Liver (tissue), 9 donors: Measurements from ENCODE around the gene ARF1. TPM values are rescaled to one million over a fixed set of nuclear protein-coding genes. Genes with fewer than 3 reads are reported as not detected.

Source experiments
- DNase-seq: peaks from one replicate; pipeline ENCODE4 v3.0.0-alpha.2; 2017; ENCODE audit warnings: low spot score
- H3K27ac ChIP-seq, 2 donors: one replicate each; pipeline ENCODE4 v1.7.0; 2013; ENCODE audit warnings: inconsistent platforms in 2 of 2, low read length in 2 of 2, control low read depth in 1 of 2, low read depth in 1 of 2, mild to moderate bottlenecking in 1 of 2
- H3K27me3 ChIP-seq, 4 donors: one replicate each; pipeline versions ENCODE4 v1.6.1 to v1.7.0; 2013; ENCODE audit warnings: low read length in 3 of 4, inconsistent platforms in 1 of 4, mild to moderate bottlenecking in 1 of 4, moderate library complexity in 1 of 4; ENCODE audit not compliant: control insufficient read depth in 4 of 4, insufficient read depth in 4 of 4
- H3K36me3 ChIP-seq, 4 donors: one replicate each; pipeline versions ENCODE4 v1.6.1 to v1.7.0; 2013; ENCODE audit warnings: low read length in 3 of 4, mild to moderate bottlenecking in 3 of 4, low read depth in 1 of 4, moderate library complexity in 1 of 4; ENCODE audit not compliant: control insufficient read depth in 4 of 4, insufficient read depth in 3 of 4
- H3K4me1 ChIP-seq, 4 donors: one replicate each; pipeline versions ENCODE4 v1.6.1 to v1.7.0; 2013; ENCODE audit warnings: low read length in 3 of 4, mild to moderate bottlenecking in 3 of 4, moderate library complexity in 1 of 4; ENCODE audit not compliant: control insufficient read depth in 4 of 4, insufficient read depth in 4 of 4
- H3K4me3 ChIP-seq, 3 donors: one replicate each; pipeline versions ENCODE4 v1.6.1 to v1.7.0; 2013; ENCODE audit warnings: low read length in 3 of 3, control low read depth in 1 of 3, low read depth in 1 of 3, mild to moderate bottlenecking in 1 of 3
- H3K9ac ChIP-seq, 2 donors: one replicate each; pipeline ENCODE4 v1.7.0; 2013; ENCODE audit warnings: low read length in 2 of 2, mild to moderate bottlenecking in 2 of 2, moderate library complexity in 2 of 2, control low read depth in 1 of 2, low read depth in 1 of 2
- H3K9me3 ChIP-seq, 4 donors: one replicate each; pipeline versions ENCODE4 v1.6.1 to v1.7.0; 2013; ENCODE audit warnings: low read length in 3 of 4; ENCODE audit not compliant: control insufficient read depth in 4 of 4
- ATF3 ChIP-seq: IDR thresholded peaks from 2 replicates; pipeline ENCODE4 v1.6.1; 2016; ENCODE audit warnings: antibody characterized with exemption
- EGR1 ChIP-seq, 2 donors: IDR thresholded peaks; 2 replicates each; pipeline ENCODE4 v1.6.1; 2016 to 2018; ENCODE audit warnings: antibody characterized with exemption in 2 of 2, low read depth in 2 of 2
- FOXA1 ChIP-seq: IDR thresholded peaks from 2 replicates; pipeline ENCODE4 v1.6.1; 2016; ENCODE audit warnings: antibody characterized with exemption
- FOXA2 ChIP-seq: IDR thresholded peaks from 2 replicates; pipeline ENCODE4 v1.6.1; 2016; ENCODE audit warnings: antibody characterized with exemption
- HNF4G ChIP-seq: IDR thresholded peaks from 2 replicates; pipeline ENCODE4 v1.6.1; 2016; ENCODE audit warnings: antibody characterized with exemption
- JUND ChIP-seq, 2 donors: IDR thresholded peaks; 2 replicates each; pipeline ENCODE4 v1.6.1; 2016; ENCODE audit warnings: antibody characterized with exemption in 2 of 2
- MAX ChIP-seq: IDR thresholded peaks from 2 replicates; pipeline ENCODE4 v1.6.1; 2016; ENCODE audit warnings: antibody characterized with exemption
- NR2F2 ChIP-seq: IDR thresholded peaks from 2 replicates; pipeline ENCODE4 v1.6.1; 2016; ENCODE audit warnings: antibody characterized with exemption
- RAD21 ChIP-seq, 2 donors: IDR thresholded peaks; 2 replicates each; pipeline ENCODE4 v1.6.1; 2016; ENCODE audit warnings: antibody characterized with exemption in 2 of 2, mild to moderate bottlenecking in 2 of 2
- REST ChIP-seq: IDR thresholded peaks from 2 replicates; pipeline ENCODE4 v1.6.1; 2016; ENCODE audit warnings: antibody characterized with exemption, mild to moderate bottlenecking
- RXRA ChIP-seq, 2 donors: IDR thresholded peaks; 2 replicates each; pipeline ENCODE4 v1.6.1; 2017 to 2018; ENCODE audit warnings: antibody characterized with exemption in 2 of 2, mild to moderate bottlenecking in 1 of 2
- SP1 ChIP-seq: IDR thresholded peaks from 2 replicates; pipeline ENCODE4 v1.6.1; 2018; ENCODE audit warnings: antibody characterized with exemption, mild to moderate bottlenecking
- TAF1 ChIP-seq: conservative IDR thresholded peaks from 2 replicates; pipeline ENCODE4 v1.6.1; 2016; ENCODE audit warnings: antibody characterized with exemption, mild to moderate bottlenecking
- YY1 ChIP-seq: IDR thresholded peaks from 2 replicates; pipeline ENCODE4 v1.6.1; 2016; ENCODE audit warnings: antibody characterized with exemption, mild to moderate bottlenecking
- WGBS: extraction: QIAGEN DNeasy Blood & Tissue Kit; methylation state at CpG from one replicate; pipeline ENCODE4 v1.1.7; 2013; 5-methylcytosine and 5-hydroxymethylcytosine counted together
- polyA plus RNA-seq, 2 donors: library from polyadenylated mRNA; stranded (reverse) in 1 of 2; unstranded in 1 of 2; fragments of 200-250 nt in 1 of 2; fragments of >200 nt in 1 of 2; fragmentation: Nextera tagmentation in 1 of 2; extraction: Ambion mirVana in 1 of 2; gene quantifications; one replicate each; pipeline versions ENCODE4 v1.2.1 to v1.2.3, GENCODE V29; 2013 to 2015
- total RNA-seq, 2 donors: library from RNA; depleted of rRNA; stranded (reverse); fragments of >200 nt; gene quantifications; one replicate each; pipeline ENCODE4 v1.2.3, GENCODE V29; 2014
- TF ChIP-seq, protein P1 (sequence below): IDR thresholded peaks from 2 replicates; pipeline ENCODE4 v1.6.1; 2016; ENCODE audit warnings: antibody characterized with exemption
- donor health status: healthy.
- donor health status: healthy.
- donor health status: healthy.
- donor health status: healthy.
- donor health status: healthy.

ARF1 gene
- total and polyA plus RNA-seq, 4 donors: 151 to 282 (median 213) TPM

DNA sequence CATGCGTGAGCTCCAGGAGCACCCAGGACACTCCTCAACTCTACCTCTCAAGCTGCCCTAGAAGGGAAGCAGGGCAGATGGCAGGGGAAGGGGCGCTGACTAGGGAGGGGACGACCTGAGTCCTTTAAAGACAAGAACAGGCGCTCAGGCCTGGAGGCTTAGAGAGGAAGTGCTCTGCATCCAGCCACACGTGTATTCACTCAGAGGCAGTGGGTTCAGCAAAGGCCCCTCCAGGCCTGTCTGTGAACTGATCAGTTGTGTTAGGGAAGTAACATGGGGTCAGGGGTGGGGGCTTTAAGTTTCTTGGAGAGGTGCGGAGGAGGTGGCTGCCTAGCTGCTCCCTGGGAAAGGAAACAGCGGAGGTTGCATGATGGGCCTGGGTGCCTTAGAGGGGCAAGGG, 37.1 kb upstream of the ARF1 start:
- H3K4me3 ChIP-seq: no peak overlapping the region
- no peak overlapping the region for H3K9ac ChIP-seq
- DNase-seq: no peak
- TF ChIP-seq FOXA2 (no peak), RAD21 (IDR thresholded peaks at IDR 0.05) (no peak), EGR1 (IDR thresholded peaks at IDR 0.05; ENCODE audit: low read depth in 2 of 2) (no peak), SP1 (no peak), TAF1 (no peak), RXRA (IDR thresholded peaks at IDR 0.05) (no peak), REST (no peak)
- H3K27me3 ChIP-seq: no peaks in the 10 kb centered on the region
- no peaks in the 10 kb centered on the region for H3K4me1 ChIP-seq
- 76% methylated on average over 7 of the region's 7 CpGs for WGBS
- no peaks in the 10 kb centered on the region for H3K9me3 ChIP-seq
- H3K36me3 ChIP-seq: no peaks in the 10 kb centered on the region
- no peak overlapping the region for H3K27ac ChIP-seq

DNA sequence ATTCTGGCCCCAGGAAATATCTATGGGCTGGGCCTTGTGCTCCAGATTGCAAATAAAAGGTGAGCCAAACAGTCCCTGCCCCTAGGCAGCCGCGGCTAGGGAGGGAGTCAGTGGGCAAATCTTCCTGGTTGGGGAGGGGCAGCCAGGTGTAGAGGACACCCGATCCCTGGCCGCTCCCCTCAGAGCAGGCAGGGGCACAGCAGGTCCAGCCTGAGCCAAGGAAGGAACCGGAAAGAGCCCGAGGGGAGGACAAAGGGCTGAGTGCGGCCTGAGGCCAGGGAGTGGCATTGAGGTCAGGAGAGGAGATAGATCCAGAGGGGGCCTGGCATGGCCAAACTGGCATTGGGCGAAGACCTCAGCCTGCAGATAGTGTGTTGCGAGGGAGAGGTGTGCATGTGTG, 36.6 kb upstream of the ARF1 start:
- no peak overlapping the region for H3K27ac ChIP-seq

DNA sequence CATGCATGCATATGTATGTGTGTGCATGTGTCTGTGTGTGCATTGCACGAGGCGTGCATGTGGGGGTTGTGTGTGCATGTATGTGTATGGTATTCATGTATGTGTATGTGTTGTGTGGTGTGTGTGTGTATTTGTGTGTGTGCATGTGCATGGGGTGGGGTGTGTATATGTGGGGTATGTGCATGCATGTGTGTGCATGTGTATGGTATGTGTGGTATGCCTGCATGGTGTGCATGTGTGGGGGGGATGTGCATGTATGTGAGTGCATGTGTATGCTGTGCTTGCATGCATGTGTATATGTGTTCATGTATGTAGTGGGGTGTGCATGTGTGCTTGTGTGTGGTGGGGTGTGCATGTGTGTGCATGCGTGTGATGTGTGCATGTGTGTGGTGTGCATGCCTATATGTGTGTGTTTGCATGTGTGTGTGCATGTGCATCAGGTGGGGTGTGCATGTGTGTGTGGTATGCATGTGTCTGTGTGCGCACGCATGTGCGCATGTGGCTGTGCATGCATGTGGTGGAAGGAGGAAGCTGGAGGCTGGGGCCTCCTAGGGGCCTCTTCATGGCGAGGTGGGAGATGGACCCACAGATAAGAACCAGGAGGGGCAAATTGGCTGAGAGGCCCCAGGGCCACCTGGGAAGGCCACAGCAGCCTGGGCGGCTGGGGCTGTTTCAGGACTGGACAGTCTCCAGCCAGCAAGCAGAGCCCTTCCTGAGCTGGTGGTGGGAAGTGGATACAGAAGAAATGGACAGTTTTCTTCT, 35.9 kb upstream of the ARF1 start:
- WGBS: 96% methylated on average over 8 of the region's 8 CpGs
- TF ChIP-seq FOXA1 (no peak), NR2F2 (no peak), TAF1 (no peak), REST (no peak), ATF3 (no peak), JUND (IDR thresholded peaks at IDR 0.05) (no peak), FOXA2 (no peak), MAX (no peak), HNF4G (no peak), RXRA (IDR thresholded peaks at IDR 0.05) (no peak), SP1 (no peak), EGR1 (IDR thresholded peaks at IDR 0.05; ENCODE audit: low read depth in 2 of 2) (no peak), YY1 (no peak)
- TF ChIP-seq, protein P1, sequence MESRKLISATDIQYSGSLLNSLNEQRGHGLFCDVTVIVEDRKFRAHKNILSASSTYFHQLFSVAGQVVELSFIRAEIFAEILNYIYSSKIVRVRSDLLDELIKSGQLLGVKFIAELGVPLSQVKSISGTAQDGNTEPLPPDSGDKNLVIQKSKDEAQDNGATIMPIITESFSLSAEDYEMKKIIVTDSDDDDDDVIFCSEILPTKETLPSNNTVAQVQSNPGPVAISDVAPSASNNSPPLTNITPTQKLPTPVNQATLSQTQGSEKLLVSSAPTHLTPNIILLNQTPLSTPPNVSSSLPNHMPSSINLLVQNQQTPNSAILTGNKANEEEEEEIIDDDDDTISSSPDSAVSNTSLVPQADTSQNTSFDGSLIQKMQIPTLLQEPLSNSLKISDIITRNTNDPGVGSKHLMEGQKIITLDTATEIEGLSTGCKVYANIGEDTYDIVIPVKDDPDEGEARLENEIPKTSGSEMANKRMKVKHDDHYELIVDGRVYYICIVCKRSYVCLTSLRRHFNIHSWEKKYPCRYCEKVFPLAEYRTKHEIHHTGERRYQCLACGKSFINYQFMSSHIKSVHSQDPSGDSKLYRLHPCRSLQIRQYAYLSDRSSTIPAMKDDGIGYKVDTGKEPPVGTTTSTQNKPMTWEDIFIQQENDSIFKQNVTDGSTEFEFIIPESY: no peak

More for the DNA sequence above, 36.6 kb upstream of the ARF1 start:
- Histone ChIP-seq H3K4me1 (no peaks in the 10 kb centered on the region), H3K4me3 (no peak overlapping the region), H3K9ac (no peak overlapping the region), H3K27me3 (no peaks in the 10 kb centered on the region), H3K36me3 (no peaks in the 10 kb centered on the region), H3K9me3 (no peaks in the 10 kb centered on the region)
- 69% methylated on average over 9 of the region's 9 CpGs for WGBS
- TF ChIP-seq FOXA1 (no peak), NR2F2 (no peak)
- DNase-seq: no peak

More for the DNA sequence above, 35.9 kb upstream of the ARF1 start:
- Histone ChIP-seq H3K36me3 (no peaks in the 10 kb centered on the region), H3K9me3 (no peaks in the 10 kb centered on the region), H3K4me3 (no peak overlapping the region), H3K4me1 (no peaks in the 10 kb centered on the region), H3K27me3 (no peaks in the 10 kb centered on the region), H3K9ac (no peak overlapping the region), H3K27ac (no peak overlapping the region)
- DNase-seq: no peak
